HEK293T (cell line): Measurements from ENCODE around the gene SURF2.

ENCODE experiments used
- ARNT ChIP-seq: fragments of 450-650 bp; IDR thresholded peaks from 2 replicates; pipeline ENCODE4 v1.6.1; 2017; ENCODE audit warnings: mild to moderate bottlenecking
- BHLHE40 ChIP-seq: fragments of 450-650 bp; IDR thresholded peaks from 2 replicates; pipeline ENCODE4 v1.6.1; 2016; ENCODE audit warnings: mild to moderate bottlenecking, moderate library complexity, borderline replicate concordance
- CTBP1 ChIP-seq: fragments of 450-650 bp; IDR thresholded peaks from 2 replicates; pipeline ENCODE4 v1.6.1; 2016; ENCODE audit warnings: borderline replicate concordance
- ELF4 ChIP-seq: fragments of 450-650 bp; IDR thresholded peaks from 2 replicates; pipeline ENCODE4 v1.6.1; 2017; ENCODE audit warnings: antibody characterized with exemption
- FOXA1 ChIP-seq: fragments of 450-650 bp; IDR thresholded peaks from 2 replicates; pipeline ENCODE4 v1.6.1; 2016; ENCODE audit warnings: mild to moderate bottlenecking
- FOXK2 ChIP-seq: fragments of 450-650 bp; IDR thresholded peaks from 2 replicates; pipeline ENCODE4 v1.6.1; 2016; ENCODE audit warnings: mild to moderate bottlenecking
- FOXM1 ChIP-seq: fragments of 450-650 bp; IDR thresholded peaks from 2 replicates; pipeline ENCODE4 v1.6.1; 2017; ENCODE audit warnings: mild to moderate bottlenecking, borderline replicate concordance
- HDGF ChIP-seq: fragments of 450-650 bp; IDR thresholded peaks from 2 replicates; pipeline ENCODE4 v1.6.1; 2017; ENCODE audit warnings: antibody characterized with exemption, borderline replicate concordance
- L3MBTL2 ChIP-seq: fragments of 450-650 bp; conservative IDR thresholded peaks from 2 replicates; pipeline ENCODE4 v1.6.1; 2016; ENCODE audit warnings: mild to moderate bottlenecking
- NFRKB ChIP-seq: fragments of 450-650 bp; IDR thresholded peaks from 2 replicates; pipeline ENCODE4 v1.6.1; 2016; ENCODE audit warnings: mild to moderate bottlenecking, moderate library complexity
- SP1 ChIP-seq: fragments of 450-650 bp; IDR thresholded peaks from 2 replicates; pipeline ENCODE4 v1.6.1; 2017
- SUZ12 ChIP-seq: fragments of 450-650 bp; IDR thresholded peaks from 2 replicates; pipeline ENCODE4 v1.6.1; 2016; ENCODE audit warnings: mild to moderate bottlenecking
- TARDBP ChIP-seq: fragments of 450-650 bp; IDR thresholded peaks from 2 replicates; pipeline ENCODE4 v1.6.1; 2016
- ZNF384 ChIP-seq: fragments of 450-650 bp; IDR thresholded peaks from 2 replicates; pipeline ENCODE4 v1.6.1; 2016

DNA sequence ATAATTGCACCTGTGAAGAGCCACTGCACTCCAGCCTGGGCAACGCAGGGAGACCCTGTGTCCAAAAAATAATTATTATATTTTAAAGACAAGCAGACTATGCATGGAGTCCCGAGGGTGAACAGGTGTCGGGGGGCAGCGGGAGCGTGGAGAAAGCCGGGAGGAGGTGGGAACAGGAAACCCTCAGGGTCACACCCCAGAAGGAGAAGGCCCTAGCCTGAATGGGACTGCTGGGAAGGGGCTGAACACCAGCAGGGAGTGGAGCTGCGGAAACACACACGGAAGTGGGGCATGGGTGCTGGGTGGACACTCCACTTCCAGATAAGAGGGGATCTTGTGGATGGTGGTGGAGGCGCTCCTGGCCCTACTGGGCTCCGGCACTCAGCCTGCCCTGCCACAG is 33.1 kb upstream of the SURF2 start:
- TF ChIP-seq NFRKB (no peak), HDGF (no peak), SP1 (no peak), ARNT (no peak), FOXK2 (no peak), FOXM1 (no peak), TARDBP (no peak), ELF4 (no peak), SUZ12 (no peak), CTBP1 (no peak), ZNF384 (no peak), BHLHE40 (no peak), FOXA1 (no peak), L3MBTL2 (no peak)
